ENCODE data around the gene ZNF219.

Gene ZNF219

GRCh38 chr14:21098076-21098891 lies at the start of gene ZNF219:
Gene ZNF219, minus strand, starts transcription at chr14:21098655. Its CDS starts 5,064 bp downstream, at chr14:21093591.
- DNase-seq = peak; percentile 19

GRCh38 chr14:21145437-21145836 lies 47.0 kb upstream of the ZNF219 start:
- no peak for DNase-seq

- no peak for DNase-seq
Observed at GRCh38 chr14:21142357-21142756, 43.9 kb upstream of the ZNF219 start.

GRCh38 chr14:21136024-21136423 lies 37.6 kb upstream of the ZNF219 start:
- no peak for DNase-seq

GRCh38 chr14:21133901-21134300 lies 35.4 kb upstream of the ZNF219 start:
- no peak for DNase-seq

- no peak for DNase-seq
Observed at GRCh38 chr14:21123429-21123828, 25.0 kb upstream of the ZNF219 start.

GRCh38 chr14:21121122-21121521 lies 22.7 kb upstream of the ZNF219 start:
- no peak for DNase-seq

- no peak for DNase-seq
Observed at GRCh38 chr14:21120686-21121085, 22.2 kb upstream of the ZNF219 start.

- DNase-seq = no peak
Observed at GRCh38 chr14:21118933-21119332, 20.5 kb upstream of the ZNF219 start.

- DNase-seq = no peak
Observed at GRCh38 chr14:21113369-21113768, 14.9 kb upstream of the ZNF219 start.

- DNase-seq = no peak
Observed at GRCh38 chr14:21112255-21112654, 13.8 kb upstream of the ZNF219 start.

- peak; percentile 63 for DNase-seq
Observed at GRCh38 chr14:21109377-21110138, 11.1 kb upstream of the ZNF219 start.

- DNase-seq = no peak
Observed at GRCh38 chr14:21108791-21109190, 10.3 kb upstream of the ZNF219 start.

- no peak for DNase-seq
Observed at GRCh38 chr14:21107283-21107800, 8.9 kb upstream of the ZNF219 start.

- DNase-seq = peak; percentile 84
Observed at GRCh38 chr14:21106498-21107282, 8.2 kb upstream of the ZNF219 start.

GRCh38 chr14:21106176-21106497 lies 7.7 kb upstream of the ZNF219 start:
- DNase-seq = no peak

- no peak for DNase-seq
Observed at GRCh38 chr14:21105095-21105494, 6.6 kb upstream of the ZNF219 start.

GRCh38 chr14:21104448-21105060 lies 6.1 kb upstream of the ZNF219 start:
- DNase-seq = peak; percentile 76

- peak; percentile 96 for DNase-seq
Observed at GRCh38 chr14:21103710-21104447, 5.4 kb upstream of the ZNF219 start.

- no peak for DNase-seq
Observed at GRCh38 chr14:21103411-21103709, 4.9 kb upstream of the ZNF219 start.

- no peak for DNase-seq
Observed at GRCh38 chr14:21102521-21103410, 4.3 kb upstream of the ZNF219 start.
